ENCODE measurements around the gene OVAAL. TPM values are rescaled to one million over a fixed set of nuclear protein-coding genes. Genes with fewer than 3 reads are reported as not detected.

Gene OVAAL
- total RNA-seq (not detected), polyA plus RNA-seq (not detected)

- TF ChIP-seq, protein P1, sequence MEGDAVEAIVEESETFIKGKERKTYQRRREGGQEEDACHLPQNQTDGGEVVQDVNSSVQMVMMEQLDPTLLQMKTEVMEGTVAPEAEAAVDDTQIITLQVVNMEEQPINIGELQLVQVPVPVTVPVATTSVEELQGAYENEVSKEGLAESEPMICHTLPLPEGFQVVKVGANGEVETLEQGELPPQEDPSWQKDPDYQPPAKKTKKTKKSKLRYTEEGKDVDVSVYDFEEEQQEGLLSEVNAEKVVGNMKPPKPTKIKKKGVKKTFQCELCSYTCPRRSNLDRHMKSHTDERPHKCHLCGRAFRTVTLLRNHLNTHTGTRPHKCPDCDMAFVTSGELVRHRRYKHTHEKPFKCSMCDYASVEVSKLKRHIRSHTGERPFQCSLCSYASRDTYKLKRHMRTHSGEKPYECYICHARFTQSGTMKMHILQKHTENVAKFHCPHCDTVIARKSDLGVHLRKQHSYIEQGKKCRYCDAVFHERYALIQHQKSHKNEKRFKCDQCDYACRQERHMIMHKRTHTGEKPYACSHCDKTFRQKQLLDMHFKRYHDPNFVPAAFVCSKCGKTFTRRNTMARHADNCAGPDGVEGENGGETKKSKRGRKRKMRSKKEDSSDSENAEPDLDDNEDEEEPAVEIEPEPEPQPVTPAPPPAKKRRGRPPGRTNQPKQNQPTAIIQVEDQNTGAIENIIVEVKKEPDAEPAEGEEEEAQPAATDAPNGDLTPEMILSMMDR (IDR thresholded peaks at IDR 0.05; ENCODE audit: low read depth, low read length, missing input control): no peak
- TF ChIP-seq, protein P2, sequence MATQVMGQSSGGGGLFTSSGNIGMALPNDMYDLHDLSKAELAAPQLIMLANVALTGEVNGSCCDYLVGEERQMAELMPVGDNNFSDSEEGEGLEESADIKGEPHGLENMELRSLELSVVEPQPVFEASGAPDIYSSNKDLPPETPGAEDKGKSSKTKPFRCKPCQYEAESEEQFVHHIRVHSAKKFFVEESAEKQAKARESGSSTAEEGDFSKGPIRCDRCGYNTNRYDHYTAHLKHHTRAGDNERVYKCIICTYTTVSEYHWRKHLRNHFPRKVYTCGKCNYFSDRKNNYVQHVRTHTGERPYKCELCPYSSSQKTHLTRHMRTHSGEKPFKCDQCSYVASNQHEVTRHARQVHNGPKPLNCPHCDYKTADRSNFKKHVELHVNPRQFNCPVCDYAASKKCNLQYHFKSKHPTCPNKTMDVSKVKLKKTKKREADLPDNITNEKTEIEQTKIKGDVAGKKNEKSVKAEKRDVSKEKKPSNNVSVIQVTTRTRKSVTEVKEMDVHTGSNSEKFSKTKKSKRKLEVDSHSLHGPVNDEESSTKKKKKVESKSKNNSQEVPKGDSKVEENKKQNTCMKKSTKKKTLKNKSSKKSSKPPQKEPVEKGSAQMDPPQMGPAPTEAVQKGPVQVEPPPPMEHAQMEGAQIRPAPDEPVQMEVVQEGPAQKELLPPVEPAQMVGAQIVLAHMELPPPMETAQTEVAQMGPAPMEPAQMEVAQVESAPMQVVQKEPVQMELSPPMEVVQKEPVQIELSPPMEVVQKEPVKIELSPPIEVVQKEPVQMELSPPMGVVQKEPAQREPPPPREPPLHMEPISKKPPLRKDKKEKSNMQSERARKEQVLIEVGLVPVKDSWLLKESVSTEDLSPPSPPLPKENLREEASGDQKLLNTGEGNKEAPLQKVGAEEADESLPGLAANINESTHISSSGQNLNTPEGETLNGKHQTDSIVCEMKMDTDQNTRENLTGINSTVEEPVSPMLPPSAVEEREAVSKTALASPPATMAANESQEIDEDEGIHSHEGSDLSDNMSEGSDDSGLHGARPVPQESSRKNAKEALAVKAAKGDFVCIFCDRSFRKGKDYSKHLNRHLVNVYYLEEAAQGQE (IDR thresholded peaks at IDR 0.05): no peak
- TF ChIP-seq JUND (IDR thresholded peaks at IDR 0.05): no peak
- no peak for DNase-seq (ENCODE audit: low spot score)
- no peak within 1 kb of the TSS for H3K4me3 ChIP-seq (ENCODE audit: low read depth in 1 of 3, low read length in 3 of 3)
- no peak within 1 kb of the TSS for H3K27ac ChIP-seq (ENCODE audit: low read depth in 1 of 2, low read length in 2 of 2)
- H3K4me1 ChIP-seq (ENCODE audit: control insufficient read depth in 4 of 4, insufficient read depth in 4 of 4, low read length in 3 of 4): no peaks in the 10 kb centered on the region
- H3K27me3 ChIP-seq (ENCODE audit: control insufficient read depth in 4 of 4, insufficient read depth in 4 of 4, low read length in 3 of 4): no peaks in the 10 kb centered on the region
- no peak within 1 kb of the TSS for H3K9ac ChIP-seq (ENCODE audit: low read depth in 1 of 2, low read length in 2 of 2)
- H3K36me3 ChIP-seq (ENCODE audit: control insufficient read depth in 4 of 4, insufficient read depth in 3 of 4, low read depth in 1 of 4, low read length in 3 of 4): no peaks in the 10 kb centered on the region
- WGBS: 82% methylated on average over 6 of the region's 6 CpGs
- no peaks in the 10 kb centered on the region for H3K9me3 ChIP-seq (ENCODE audit: control insufficient read depth in 4 of 4, low read length in 3 of 4)
These were observed at the start of gene OVAAL for GRCh38 chr1:180558664-180559063. Gene OVAAL (plus strand): TSS chr1:180558964.

DNA sequence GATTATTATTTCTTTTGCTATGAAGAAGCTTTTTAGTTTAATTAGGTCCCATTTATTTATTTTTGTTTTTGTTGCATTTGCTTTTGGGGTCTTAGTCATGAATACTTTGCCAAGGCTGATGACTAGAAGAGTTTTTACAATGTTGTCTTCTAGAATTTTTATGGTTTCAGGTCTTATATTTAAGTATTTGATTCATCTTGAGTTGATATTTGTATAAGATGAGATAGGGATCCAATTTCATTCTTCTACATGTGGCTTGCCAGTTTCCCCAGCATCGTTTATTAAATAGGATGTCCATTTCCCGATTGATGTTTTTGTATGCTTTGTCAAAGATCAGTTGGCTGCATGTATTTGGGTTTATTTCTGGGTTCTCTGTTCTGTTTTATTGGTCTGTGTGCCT is 47.9 kb upstream of the OVAAL start:
- Histone ChIP-seq H3K4me3 (ENCODE audit: low read depth in 1 of 3, low read length in 3 of 3) (no peak overlapping the region), H3K27ac (ENCODE audit: low read depth in 1 of 2, low read length in 2 of 2) (no peak overlapping the region), H3K36me3 (ENCODE audit: control insufficient read depth in 4 of 4, insufficient read depth in 3 of 4, low read depth in 1 of 4, low read length in 3 of 4) (no peaks in the 10 kb centered on the region), H3K9ac (ENCODE audit: low read depth in 1 of 2, low read length in 2 of 2) (no peak overlapping the region), H3K27me3 (ENCODE audit: control insufficient read depth in 4 of 4, insufficient read depth in 4 of 4, low read length in 3 of 4) (no peaks in the 10 kb centered on the region), H3K9me3 (ENCODE audit: control insufficient read depth in 4 of 4, low read length in 3 of 4) (no peaks in the 10 kb centered on the region), H3K4me1 (ENCODE audit: control insufficient read depth in 4 of 4, insufficient read depth in 4 of 4, low read length in 3 of 4) (peaks cover 0 to under 1% (median 0%) of the 10 kb centered on the region in 4 donors)
- TF ChIP-seq RAD21 (IDR thresholded peaks at IDR 0.05) (no peak), SP1 (IDR thresholded peaks at IDR 0.05) (no peak)
- TF ChIP-seq, protein P1 (IDR thresholded peaks at IDR 0.05; ENCODE audit: low read depth, low read length, missing input control): no peak
- WGBS: 92% methylated on average over 2 of the region's 2 CpGs
- DNase-seq (ENCODE audit: low spot score): no peak

DNA sequence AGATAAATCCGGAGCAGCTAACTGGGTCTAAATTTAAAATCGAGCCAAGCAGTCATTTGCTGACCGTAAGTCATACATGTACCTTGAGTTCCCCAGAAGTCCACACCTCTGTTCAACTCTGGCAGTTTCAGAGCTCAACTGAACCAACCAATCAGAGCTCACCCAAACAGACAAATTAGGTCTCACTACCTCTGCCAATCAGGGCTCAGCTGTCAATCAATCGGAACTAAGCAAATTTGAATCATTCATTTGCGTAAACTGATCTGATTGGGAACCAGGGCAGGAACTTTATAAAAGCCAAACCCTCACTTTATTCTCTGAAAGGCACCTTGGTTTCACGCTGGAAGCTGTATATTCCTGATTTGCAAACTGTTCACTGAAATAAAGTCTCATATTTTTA is 45.2 kb upstream of the OVAAL start:
- Histone ChIP-seq H3K9me3 (ENCODE audit: control insufficient read depth in 4 of 4, low read length in 3 of 4) (no peaks in the 10 kb centered on the region), H3K4me1 (ENCODE audit: control insufficient read depth in 4 of 4, insufficient read depth in 4 of 4, low read length in 3 of 4) (peaks cover 0 to 3% (median 0%) of the 10 kb centered on the region in 4 donors), H3K27me3 (ENCODE audit: control insufficient read depth in 4 of 4, insufficient read depth in 4 of 4, low read length in 3 of 4) (no peaks in the 10 kb centered on the region), H3K4me3 (ENCODE audit: low read depth in 1 of 3, low read length in 3 of 3) (no peak overlapping the region), H3K9ac (ENCODE audit: low read depth in 1 of 2, low read length in 2 of 2) (no peak overlapping the region), H3K27ac (ENCODE audit: low read depth in 1 of 2, low read length in 2 of 2) (no peak overlapping the region), H3K36me3 (ENCODE audit: control insufficient read depth in 4 of 4, insufficient read depth in 3 of 4, low read depth in 1 of 4, low read length in 3 of 4) (no peaks in the 10 kb centered on the region)
- WGBS: 86% methylated on average over 6 of the region's 6 CpGs
- no peak for DNase-seq (ENCODE audit: low spot score)
- TF ChIP-seq, protein P2 (IDR thresholded peaks at IDR 0.05): no peak
- no peak for TF ChIP-seq FOXA1 (IDR thresholded peaks at IDR 0.05)
- TF ChIP-seq RAD21 (IDR thresholded peaks at IDR 0.05): no peak
- no peak for TF ChIP-seq HNF4G (IDR thresholded peaks at IDR 0.05)
- TF ChIP-seq YY1 (IDR thresholded peaks at IDR 0.05): no peak
- no peak for TF ChIP-seq NR2F2 (IDR thresholded peaks at IDR 0.05)
- no peak for TF ChIP-seq GABPA (IDR thresholded peaks at IDR 0.05 in 1 of 2, conservative IDR thresholded peaks at IDR 0.05 in 1 of 2)
- no peak for TF ChIP-seq FOXA2 (IDR thresholded peaks at IDR 0.05)
- TF ChIP-seq SP1 (IDR thresholded peaks at IDR 0.05): no peak
- TF ChIP-seq, protein P3, sequence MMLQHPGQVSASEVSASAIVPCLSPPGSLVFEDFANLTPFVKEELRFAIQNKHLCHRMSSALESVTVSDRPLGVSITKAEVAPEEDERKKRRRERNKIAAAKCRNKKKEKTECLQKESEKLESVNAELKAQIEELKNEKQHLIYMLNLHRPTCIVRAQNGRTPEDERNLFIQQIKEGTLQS (IDR thresholded peaks at IDR 0.05): no peak
- TF ChIP-seq HNF4A (conservative IDR thresholded peaks at IDR 0.05): no peak
- no peak for TF ChIP-seq ZBTB33 (IDR thresholded peaks at IDR 0.05)
